IPS-20b (cell line): Measurements from ENCODE around the gene NDUFA11.
"Not testable (repeated sequence)": the region's sequence is repeated elsewhere in the genome, so short reads cannot be mapped to it uniquely, and the experiment has no call there.

ENCODE experiments used
- H3K27ac ChIP-seq: one replicate; pipeline ENCODE4 v1.5.1; 2013; ENCODE audit warnings: low read length
- H3K27me3 ChIP-seq: 2 replicates; pipeline ENCODE4 v1.6.1; 2013; ENCODE audit warnings: mild to moderate bottlenecking, low read length, inconsistent platforms; ENCODE audit not compliant: insufficient read depth
- H3K36me3 ChIP-seq: 2 replicates; pipeline ENCODE4 v1.6.1; 2013; ENCODE audit warnings: low read depth, mild to moderate bottlenecking, inconsistent platforms, low read length, moderate library complexity; ENCODE audit not compliant: insufficient read depth
- H3K4me1 ChIP-seq: 2 replicates; pipeline ENCODE4 v1.6.1; 2013; ENCODE audit warnings: mild to moderate bottlenecking, control low read depth, inconsistent platforms, low read length, moderate library complexity; ENCODE audit not compliant: insufficient read depth
- H3K4me3 ChIP-seq: 2 replicates; pipeline ENCODE4 v1.5.1; 2013; ENCODE audit warnings: mild to moderate bottlenecking, low read length, inconsistent platforms
- H3K9ac ChIP-seq: 2 replicates; pipeline ENCODE4 v1.6.1; 2013; ENCODE audit warnings: low read depth, mild to moderate bottlenecking, inconsistent platforms, low read length, moderate library complexity
- H3K9me3 ChIP-seq: 2 replicates; pipeline ENCODE4 v1.6.1; 2013; ENCODE audit warnings: mild to moderate bottlenecking, low read depth, low read length, inconsistent platforms; ENCODE audit not compliant: insufficient read depth

NDUFA11 gene

GRCh38 chr19:5857203-5858081, 46.1 kb downstream of the NDUFA11 start:
- no peaks in the 10 kb centered on the region for H3K4me1 ChIP-seq
- no peak overlapping the region for H3K27ac ChIP-seq
- H3K36me3 ChIP-seq: no peaks in the 10 kb centered on the region
- no peak overlapping the region for H3K4me3 ChIP-seq
- no peaks in the 10 kb centered on the region for H3K9me3 ChIP-seq
- H3K27me3 ChIP-seq: 0 out of 2 replicates have a peak, but pooled peaks cover 7% of the 10 kb centered on the region
- no peak overlapping the region for H3K9ac ChIP-seq

GRCh38 chr19:5855151-5855550, 48.4 kb downstream of the NDUFA11 start:
- H3K9ac ChIP-seq, H3K9me3 ChIP-seq, H3K27ac ChIP-seq, H3K4me1 ChIP-seq, H3K27me3 ChIP-seq, H3K36me3 ChIP-seq, H3K4me3 ChIP-seq: not testable (repeated sequence)

- H3K36me3 ChIP-seq, H3K4me3 ChIP-seq, H3K27me3 ChIP-seq, H3K27ac ChIP-seq, H3K9ac ChIP-seq, H3K4me1 ChIP-seq, H3K9me3 ChIP-seq: not testable (repeated sequence)
Measured at GRCh38 chr19:5854121-5854520, 49.5 kb downstream of the NDUFA11 start.

- Histone ChIP-seq H3K4me3 (no peak within 1 kb of the TSS), H3K36me3 (no peaks in the 10 kb centered on the region), H3K9me3 (no peaks in the 10 kb centered on the region), H3K4me1 (no peaks in the 10 kb centered on the region), H3K27ac (no peak within 1 kb of the TSS), H3K27me3 (0 out of 2 replicates have a peak, but pooled peaks cover 7% of the 10 kb centered on the region), H3K9ac (no peak within 1 kb of the TSS)
Measured at GRCh38 chr19:5851302-5851701, 52.3 kb downstream of the NDUFA11 start, which contains the start of gene FUT3. TSS of gene FUT3 (minus strand) at chr19:5851449.

DNA sequence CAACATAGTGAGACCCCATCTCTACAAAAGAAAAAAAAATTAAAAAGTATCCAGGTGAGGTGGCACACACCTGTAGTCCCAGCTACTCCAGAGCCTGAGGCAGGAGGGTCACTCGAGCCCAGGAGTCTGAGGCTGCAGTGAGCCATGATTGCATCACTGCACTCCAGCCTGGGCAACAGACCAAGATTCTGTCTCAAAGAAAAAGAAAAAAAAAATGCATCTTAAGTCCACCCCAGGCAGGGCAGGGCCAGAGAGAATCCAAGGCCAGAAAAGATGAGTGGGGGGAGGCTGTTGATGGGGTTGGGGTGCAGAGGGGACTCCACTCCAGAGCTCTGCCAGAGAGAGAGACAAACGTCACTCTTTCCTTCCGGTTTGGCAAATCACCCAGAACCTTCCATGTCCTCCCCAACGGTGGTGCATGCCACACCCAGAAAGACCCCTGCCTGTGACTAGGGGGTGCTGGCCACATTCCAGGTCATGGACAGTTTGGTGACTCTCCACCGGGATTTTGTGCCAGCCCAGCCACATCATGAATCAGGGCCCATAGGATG, 52.8 kb downstream of the NDUFA11 start:
- H3K27me3 ChIP-seq: 0 out of 2 replicates have a peak, but pooled peaks cover 5% of the 10 kb centered on the region
- no peak overlapping the region for H3K4me3 ChIP-seq

GRCh38 chr19:5850189-5850588, 53.4 kb downstream of the NDUFA11 start:
- Histone ChIP-seq H3K4me1 (no peaks in the 10 kb centered on the region), H3K9ac (no peak overlapping the region), H3K36me3 (no peaks in the 10 kb centered on the region), H3K4me3 (no peak overlapping the region), H3K27ac (no peak overlapping the region), H3K27me3 (no peaks in the 10 kb centered on the region), H3K9me3 (no peaks in the 10 kb centered on the region)

More for the DNA sequence above, 52.8 kb downstream of the NDUFA11 start:
- no peaks in the 10 kb centered on the region for H3K4me1 ChIP-seq
- H3K27ac ChIP-seq: no peak overlapping the region
- H3K36me3 ChIP-seq: no peaks in the 10 kb centered on the region
- no peaks in the 10 kb centered on the region for H3K9me3 ChIP-seq
- no peak overlapping the region for H3K9ac ChIP-seq

DNA sequence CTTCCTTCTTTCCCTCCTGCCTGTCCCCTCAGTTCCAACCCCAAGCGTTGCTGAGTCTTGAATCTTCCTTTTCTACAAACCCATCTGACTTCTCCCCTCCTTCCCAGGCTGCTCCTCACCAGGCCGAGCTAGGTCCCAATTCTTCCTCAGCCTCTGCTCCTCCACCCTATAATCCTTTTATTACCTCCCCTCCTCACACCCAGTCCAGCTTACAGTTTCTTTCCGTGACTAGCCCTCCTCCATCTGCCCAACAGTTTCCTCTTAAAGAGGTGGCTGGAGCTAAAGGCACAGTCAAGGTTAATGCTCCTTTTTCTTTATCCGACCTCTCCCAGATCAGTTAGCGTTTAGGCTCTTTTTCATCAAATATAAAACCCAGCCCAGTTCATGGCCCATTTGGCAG, 55.0 kb downstream of the NDUFA11 start:
- not testable (repeated sequence) for H3K36me3 ChIP-seq, H3K9me3 ChIP-seq, H3K27me3 ChIP-seq, H3K4me3 ChIP-seq, H3K4me1 ChIP-seq, H3K27ac ChIP-seq, H3K9ac ChIP-seq

DNA sequence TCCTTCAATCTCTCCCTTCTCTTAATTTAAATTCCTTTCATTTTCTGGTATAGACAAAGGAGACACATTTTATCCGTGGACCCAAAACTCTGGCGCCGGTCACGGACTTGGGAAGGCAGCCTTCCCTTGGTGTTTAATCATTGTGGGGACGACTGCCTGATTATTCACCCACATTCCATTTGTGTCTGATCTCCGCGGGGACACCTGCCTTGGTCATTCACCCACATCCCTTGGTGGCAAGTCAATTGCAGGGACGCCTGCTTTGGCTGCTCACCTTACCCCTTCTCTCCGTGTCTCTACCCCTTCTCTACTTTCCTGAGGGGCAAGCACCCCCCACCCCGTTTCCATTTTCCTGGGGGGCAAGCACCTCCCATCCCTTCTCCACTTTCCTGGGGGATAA, 55.7 kb downstream of the NDUFA11 start:
- not testable (repeated sequence) for H3K27ac ChIP-seq, H3K9ac ChIP-seq, H3K4me1 ChIP-seq, H3K9me3 ChIP-seq, H3K27me3 ChIP-seq, H3K36me3 ChIP-seq, H3K4me3 ChIP-seq
